Hepatocyte (in vitro differentiated cells): ENCODE measurements around the gene CNTNAP2. TPM values are rescaled to one million over a fixed set of nuclear protein-coding genes. Genes with fewer than 3 reads are reported as not detected.

Experiments
- DNase-seq: peaks from one replicate; pipeline ENCODE4 v3.0.0-alpha.2; 2016; ENCODE audit warnings: low spot score
- H2AFZ ChIP-seq: fragments of 200-600 bp; sonication (generic); 2 replicates; pipeline ENCODE4 v1.6.0; 2016; ENCODE audit warnings: antibody characterized with exemption, mild to moderate bottlenecking
- H3K27ac ChIP-seq: fragments of 200-600 bp; sonication (generic); 2 replicates; pipeline ENCODE4 v1.5.1; 2016; ENCODE audit warnings: mild to moderate bottlenecking
- H3K27me3 ChIP-seq: fragments of 200-600 bp; sonication (generic); 2 replicates; pipeline ENCODE4 v1.6.1; 2016
- H3K36me3 ChIP-seq: fragments of 200-600 bp; sonication (generic); replicated peaks from 2 replicates; pipeline ENCODE4 v1.5.1; 2016; ENCODE audit warnings: low read depth; ENCODE audit not compliant: insufficient read depth
- H3K4me1 ChIP-seq: fragments of 200-600 bp; sonication (generic); 2 replicates; pipeline ENCODE4 v1.5.1; 2016; ENCODE audit warnings: mild to moderate bottlenecking, moderate library complexity; ENCODE audit not compliant: insufficient read depth
- H3K4me2 ChIP-seq: fragments of 200-600 bp; sonication (generic); 2 replicates; pipeline ENCODE4 v1.6.0; 2016
- H3K4me3 ChIP-seq: fragments of 200-600 bp; sonication (generic); 2 replicates; pipeline ENCODE4 v1.5.1; 2016; ENCODE audit warnings: mild to moderate bottlenecking
- H3K79me2 ChIP-seq: fragments of 200-600 bp; sonication (generic); 2 replicates; pipeline ENCODE4 v1.6.0; 2017; ENCODE audit warnings: mild to moderate bottlenecking
- H3K9me2 ChIP-seq: fragments of 200-600 bp; sonication (generic); replicated peaks from 2 replicates; pipeline ENCODE4 v1.6.0; 2017; ENCODE audit warnings: mild to moderate bottlenecking; ENCODE audit not compliant: insufficient read depth
- H3K9me3 ChIP-seq: fragments of 200-600 bp; sonication (generic); 2 replicates; pipeline ENCODE4 v1.5.1; 2016; ENCODE audit warnings: low read depth, mild to moderate bottlenecking
- H4K20me1 ChIP-seq: fragments of 200-600 bp; sonication (generic); 2 replicates; pipeline ENCODE4 v1.6.0; 2016; ENCODE audit warnings: mild to moderate bottlenecking; ENCODE audit not compliant: insufficient read depth, poor library complexity, severe bottlenecking
- EZH2 ChIP-seq: fragments of 200-600 bp; sonication (generic); IDR thresholded peaks from 2 replicates; pipeline ENCODE4 v1.6.1; 2016; ENCODE audit warnings: antibody characterized with exemption, mild to moderate bottlenecking, borderline replicate concordance
- EZH2phosphoT487 ChIP-seq: fragments of 200-600 bp; sonication (generic); IDR thresholded peaks from one replicate; pipeline ENCODE4 v1.6.1; 2018; ENCODE audit warnings: antibody characterized with exemption, mild to moderate bottlenecking, low read depth, moderate library complexity; ENCODE audit not compliant: unreplicated experiment, severe bottlenecking
- WGBS: methylation state at CpG from one replicate; pipeline ENCODE4 v1.1.6; 2016; ENCODE audit warnings: low lambda C conversion rate; ENCODE audit errors: missing lambda C conversion rate; 5-methylcytosine and 5-hydroxymethylcytosine counted together
- polyA plus RNA-seq: library from polyadenylated mRNA; unstranded; fragments of >200 nt; fragmentation: Nextera tagmentation; extraction: Ambion mirVana; gene quantifications from 2 replicates; pipeline ENCODE4 v1.2.1, GENCODE V29; 2016
- total RNA-seq: library from RNA; depleted of rRNA; stranded (reverse); fragments of >200 nt; gene quantifications from 2 replicates; pipeline ENCODE4 v1.2.3, GENCODE V29; 2014
- TF ChIP-seq, protein P1 (sequence below): fragments of 200-600 bp; sonication (generic); IDR thresholded peaks from 2 replicates; pipeline ENCODE4 v1.5.1; 2016; ENCODE audit warnings: antibody characterized with exemption, mild to moderate bottlenecking; ENCODE audit not compliant: poor library complexity

CNTNAP2 gene
- total and polyA plus RNA-seq, 2 experiments from 2014 or later, result 7.5 to 14.7 TPM

DNA sequence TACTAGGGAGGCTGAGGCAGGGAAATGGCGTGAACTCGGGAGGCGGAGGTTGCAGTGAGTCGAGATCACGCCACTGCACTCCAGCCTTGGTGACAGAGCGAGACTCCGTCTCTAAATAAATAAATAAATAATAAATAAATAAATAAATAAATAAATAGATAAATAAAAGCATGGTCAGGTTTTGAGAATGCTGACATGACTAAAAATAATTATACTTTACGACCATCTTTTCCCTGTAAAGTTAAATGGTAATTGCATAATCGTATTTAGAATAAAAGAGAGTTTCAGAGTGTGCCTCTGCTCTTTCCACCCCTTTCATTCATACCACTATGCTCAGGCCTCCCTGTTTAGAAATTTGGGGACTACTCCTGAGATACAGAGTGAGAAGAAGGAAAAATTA lies 326.5 kb downstream of the CNTNAP2 start:
- no peak for DNase-seq
- Histone ChIP-seq H4K20me1 (no peaks in the 10 kb centered on the region), H3K4me3 (no peak overlapping the region), H2AFZ (no peak overlapping the region), H3K9me2 (no peaks in the 10 kb centered on the region), H3K4me1 (no peaks in the 10 kb centered on the region), H3K9me3 (no peaks in the 10 kb centered on the region), H3K27ac (no peak overlapping the region), H3K27me3 (no peaks in the 10 kb centered on the region), H3K36me3 (no peaks in the 10 kb centered on the region), H3K4me2 (no peak overlapping the region), H3K79me2 (no peaks in the 10 kb centered on the region)
- TF ChIP-seq, protein P1, sequence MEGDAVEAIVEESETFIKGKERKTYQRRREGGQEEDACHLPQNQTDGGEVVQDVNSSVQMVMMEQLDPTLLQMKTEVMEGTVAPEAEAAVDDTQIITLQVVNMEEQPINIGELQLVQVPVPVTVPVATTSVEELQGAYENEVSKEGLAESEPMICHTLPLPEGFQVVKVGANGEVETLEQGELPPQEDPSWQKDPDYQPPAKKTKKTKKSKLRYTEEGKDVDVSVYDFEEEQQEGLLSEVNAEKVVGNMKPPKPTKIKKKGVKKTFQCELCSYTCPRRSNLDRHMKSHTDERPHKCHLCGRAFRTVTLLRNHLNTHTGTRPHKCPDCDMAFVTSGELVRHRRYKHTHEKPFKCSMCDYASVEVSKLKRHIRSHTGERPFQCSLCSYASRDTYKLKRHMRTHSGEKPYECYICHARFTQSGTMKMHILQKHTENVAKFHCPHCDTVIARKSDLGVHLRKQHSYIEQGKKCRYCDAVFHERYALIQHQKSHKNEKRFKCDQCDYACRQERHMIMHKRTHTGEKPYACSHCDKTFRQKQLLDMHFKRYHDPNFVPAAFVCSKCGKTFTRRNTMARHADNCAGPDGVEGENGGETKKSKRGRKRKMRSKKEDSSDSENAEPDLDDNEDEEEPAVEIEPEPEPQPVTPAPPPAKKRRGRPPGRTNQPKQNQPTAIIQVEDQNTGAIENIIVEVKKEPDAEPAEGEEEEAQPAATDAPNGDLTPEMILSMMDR, result no peak
- TF ChIP-seq EZH2phosphoT487 (no peak), EZH2 (no peak)
- 91% methylated on average over 9 of the region's 9 CpGs for WGBS

DNA sequence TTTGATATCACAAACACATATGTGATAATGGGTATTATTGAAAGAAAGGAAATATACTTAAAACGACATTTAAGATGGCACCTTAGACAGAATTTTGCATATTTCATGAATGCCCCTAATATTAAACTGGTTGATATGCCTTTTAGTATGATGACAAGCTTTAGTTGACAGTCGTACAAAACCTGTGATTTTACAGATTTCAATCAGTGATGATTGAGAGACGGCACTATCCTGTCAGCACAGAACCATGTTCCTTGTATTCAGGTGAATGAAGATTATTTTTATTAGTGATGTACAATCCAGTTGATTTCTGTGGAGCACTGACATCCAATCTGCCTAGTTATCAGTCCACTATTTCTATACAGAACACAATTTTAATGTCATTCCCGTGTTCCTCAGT lies 333.0 kb downstream of the CNTNAP2 start:
- H3K79me2 ChIP-seq, result no peaks in the 10 kb centered on the region
- no peak overlapping the region for H2AFZ ChIP-seq
- WGBS, result 86% methylated on average over 4 of the region's 4 CpGs
- no peaks in the 10 kb centered on the region for H3K9me2 ChIP-seq
- no peaks in the 10 kb centered on the region for H3K27me3 ChIP-seq
- no peaks in the 10 kb centered on the region for H3K9me3 ChIP-seq
- no peak overlapping the region for H3K4me3 ChIP-seq
- H4K20me1 ChIP-seq, result no peaks in the 10 kb centered on the region
- no peak overlapping the region for H3K4me2 ChIP-seq
- TF ChIP-seq EZH2, result no peak
- TF ChIP-seq, protein P1, result no peak
- TF ChIP-seq EZH2phosphoT487, result no peak
- no peak for DNase-seq
- H3K36me3 ChIP-seq, result no peaks in the 10 kb centered on the region
- no peaks in the 10 kb centered on the region for H3K4me1 ChIP-seq
- no peak overlapping the region for H3K27ac ChIP-seq

DNA sequence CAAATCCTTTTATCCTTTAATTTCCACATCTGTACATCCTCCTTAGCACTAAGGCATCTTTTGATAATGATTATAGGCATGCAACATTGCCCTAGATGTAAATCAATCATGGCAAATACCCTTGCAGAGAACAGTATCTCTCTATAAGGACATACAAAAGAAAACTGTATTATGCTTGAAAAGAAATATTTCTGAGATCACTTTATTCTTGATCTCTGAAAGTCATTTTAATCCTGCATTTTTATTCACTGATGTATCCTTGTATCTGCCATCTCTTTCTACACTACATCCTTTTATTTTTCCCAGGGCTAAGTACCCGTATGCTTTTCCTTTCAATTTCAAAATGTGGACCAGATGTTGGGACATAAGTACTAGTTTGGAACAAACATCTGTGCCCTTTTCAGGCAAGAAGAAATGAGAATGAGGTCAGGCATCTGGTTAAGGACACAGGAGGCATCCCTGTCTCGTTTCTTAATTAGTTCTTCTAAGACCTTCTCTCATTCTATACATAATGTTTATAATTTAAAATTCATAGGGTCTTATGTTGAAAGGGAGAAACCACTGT lies 338.6 kb downstream of the CNTNAP2 start:
- no peak overlapping the region for H2AFZ ChIP-seq
- H3K4me1 ChIP-seq, result no peaks in the 10 kb centered on the region
- H3K4me2 ChIP-seq, result no peak overlapping the region
- no peaks in the 10 kb centered on the region for H3K27me3 ChIP-seq
- H3K36me3 ChIP-seq, result no peaks in the 10 kb centered on the region
- DNase-seq, result no peak
- no peak overlapping the region for H3K27ac ChIP-seq
- no peaks in the 10 kb centered on the region for H4K20me1 ChIP-seq
- no peaks in the 10 kb centered on the region for H3K9me2 ChIP-seq
- 51% methylated on average over 2 of the region's 2 CpGs for WGBS
- TF ChIP-seq EZH2phosphoT487 (no peak), EZH2 (no peak)
- TF ChIP-seq, protein P1, result no peak
- H3K4me3 ChIP-seq, result no peak overlapping the region
- no peaks in the 10 kb centered on the region for H3K9me3 ChIP-seq
- no peaks in the 10 kb centered on the region for H3K79me2 ChIP-seq
